ENCODE measurements around the gene GRAMD4.

The GRAMD4 gene

DNA sequence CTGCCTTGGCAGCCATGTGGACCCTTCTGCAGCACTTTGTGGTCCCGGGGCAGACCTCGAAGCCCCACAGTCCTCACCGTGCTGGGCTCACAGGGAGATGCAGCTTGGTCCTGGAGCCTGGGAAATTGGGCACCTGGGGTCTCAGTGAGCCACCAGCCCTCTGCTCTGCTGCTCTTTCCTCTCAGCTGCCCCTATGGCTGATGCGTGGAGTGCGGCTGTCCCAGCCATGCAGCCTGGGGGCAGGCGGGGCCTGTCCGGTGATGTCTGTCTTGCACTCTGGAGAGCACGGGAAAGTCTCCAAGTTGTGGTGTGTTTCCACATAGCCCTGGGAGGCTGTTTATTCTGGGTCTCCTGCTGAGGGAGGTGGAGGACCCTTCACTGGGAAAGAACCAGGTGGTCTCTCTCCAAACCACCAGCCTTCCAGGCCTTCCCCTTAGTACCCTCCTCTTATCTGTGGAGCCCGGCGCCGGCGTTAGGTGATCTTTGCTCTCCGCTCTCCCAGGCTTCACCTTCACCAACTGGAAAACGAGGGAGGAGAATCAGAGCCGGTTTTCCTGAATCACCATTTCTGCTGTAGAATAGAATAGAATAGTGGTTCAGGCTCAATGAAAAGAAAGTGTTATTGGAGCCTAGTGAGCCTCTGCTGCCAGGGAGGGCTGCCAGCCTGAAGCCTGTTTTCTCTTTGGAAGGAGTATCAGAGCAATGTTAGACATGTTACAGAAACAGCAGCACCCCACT is 41.2 kb upstream of the GRAMD4 start:
- no peaks in the 10 kb centered on the region for H3K36me3 Mint-ChIP-seq
- ATAC-seq (ENCODE audit: low read depth) (no peak), DNase-seq (ENCODE audit: low spot score in 2 of 2) (no peak)
- H3K4me1 Mint-ChIP-seq, result peaks cover 55% of the 10 kb centered on the region
- peak overlapping the region; percentile 32 for H3K27ac Mint-ChIP-seq
- H3K9me3 Mint-ChIP-seq, result no peaks in the 10 kb centered on the region
- no peaks in the 10 kb centered on the region for H3K27me3 Mint-ChIP-seq
- H3K4me3 Mint-ChIP-seq, result peak overlapping the region; percentile 96

DNA sequence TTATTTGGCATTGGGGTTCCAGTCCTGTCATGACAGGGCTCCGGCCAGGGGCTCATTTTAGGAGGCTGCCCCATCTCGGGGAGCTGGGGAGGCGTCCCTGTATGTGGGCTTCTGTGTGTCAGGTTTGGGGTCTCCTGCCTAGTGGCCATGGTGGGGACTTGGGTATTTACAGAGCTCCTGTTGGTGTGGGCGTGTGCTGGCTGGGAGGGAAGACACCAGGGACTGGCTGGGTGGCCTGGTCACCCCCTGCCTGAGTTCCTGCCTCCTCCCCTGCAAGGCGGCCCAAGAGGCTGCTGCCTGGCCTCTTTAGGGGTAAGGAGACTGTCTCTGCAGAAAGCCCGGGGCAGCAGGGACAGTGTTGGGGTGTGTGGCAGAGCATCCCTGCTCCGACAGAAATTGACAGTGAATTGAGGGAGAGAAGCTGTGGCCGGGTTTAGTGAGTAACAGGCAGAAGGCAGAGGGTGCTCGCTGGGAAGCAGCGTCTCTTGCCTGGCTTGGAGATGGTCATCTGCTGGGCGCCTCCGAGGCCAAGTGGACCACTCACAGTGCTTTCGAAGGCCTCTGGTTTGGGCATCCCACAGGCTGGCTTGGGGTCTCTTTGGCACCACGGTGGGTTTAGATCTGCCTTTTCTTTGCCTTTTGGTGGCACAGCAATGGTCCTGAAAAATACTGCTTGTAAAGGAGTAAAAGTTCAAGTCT is 40.3 kb upstream of the GRAMD4 start:
- ATAC-seq (ENCODE audit: low read depth), result no peak
- H3K36me3 Mint-ChIP-seq, result no peaks in the 10 kb centered on the region
- no peak for DNase-seq (ENCODE audit: low spot score in 2 of 2)
- peaks cover 58% of the 10 kb centered on the region for H3K4me1 Mint-ChIP-seq
- no peaks in the 10 kb centered on the region for H3K27me3 Mint-ChIP-seq
- H3K4me3 Mint-ChIP-seq, result peak overlapping the region; percentile 96
- H3K27ac Mint-ChIP-seq, result no peak overlapping the region
- H3K9me3 Mint-ChIP-seq, result no peaks in the 10 kb centered on the region

DNA sequence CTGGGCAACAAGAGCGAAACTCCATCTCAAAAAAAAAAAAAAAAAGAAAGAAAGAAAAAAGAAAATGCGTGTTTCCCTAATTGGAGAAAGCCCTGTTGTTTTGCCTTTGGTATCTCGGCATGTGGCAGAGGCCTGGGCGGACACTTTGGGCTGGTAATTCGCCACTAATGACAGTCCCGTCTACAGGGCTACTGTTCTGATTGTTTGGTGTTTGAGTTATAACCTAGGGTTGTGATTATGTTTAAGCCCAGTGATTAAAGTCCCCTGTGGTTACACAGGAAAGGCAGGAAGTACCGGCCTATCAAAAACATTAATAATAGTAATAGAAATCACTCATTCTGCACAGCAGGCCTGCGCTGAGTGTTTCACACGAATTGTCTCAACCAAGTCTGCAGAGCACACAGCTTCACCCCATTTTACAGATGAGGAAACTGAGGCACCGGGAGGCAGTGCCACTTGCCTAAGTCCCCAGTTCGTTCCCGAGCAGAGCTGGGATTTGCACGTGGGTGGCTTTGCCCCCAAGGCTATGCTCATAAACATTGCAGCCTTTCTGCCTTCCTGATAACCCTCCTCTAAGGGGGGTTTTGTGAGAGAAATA is 39.1 kb upstream of the GRAMD4 start:
- Mint-ChIP-seq H3K27me3 (no peaks in the 10 kb centered on the region), H3K27ac (no peak overlapping the region), H3K4me3 (peak overlapping the region; percentile 52), H3K9me3 (no peaks in the 10 kb centered on the region), H3K4me1 (peaks cover 49% of the 10 kb centered on the region), H3K36me3 (no peaks in the 10 kb centered on the region)
- ATAC-seq (ENCODE audit: low read depth), result no peak
- DNase-seq (ENCODE audit: low spot score in 2 of 2), result no peak

DNA sequence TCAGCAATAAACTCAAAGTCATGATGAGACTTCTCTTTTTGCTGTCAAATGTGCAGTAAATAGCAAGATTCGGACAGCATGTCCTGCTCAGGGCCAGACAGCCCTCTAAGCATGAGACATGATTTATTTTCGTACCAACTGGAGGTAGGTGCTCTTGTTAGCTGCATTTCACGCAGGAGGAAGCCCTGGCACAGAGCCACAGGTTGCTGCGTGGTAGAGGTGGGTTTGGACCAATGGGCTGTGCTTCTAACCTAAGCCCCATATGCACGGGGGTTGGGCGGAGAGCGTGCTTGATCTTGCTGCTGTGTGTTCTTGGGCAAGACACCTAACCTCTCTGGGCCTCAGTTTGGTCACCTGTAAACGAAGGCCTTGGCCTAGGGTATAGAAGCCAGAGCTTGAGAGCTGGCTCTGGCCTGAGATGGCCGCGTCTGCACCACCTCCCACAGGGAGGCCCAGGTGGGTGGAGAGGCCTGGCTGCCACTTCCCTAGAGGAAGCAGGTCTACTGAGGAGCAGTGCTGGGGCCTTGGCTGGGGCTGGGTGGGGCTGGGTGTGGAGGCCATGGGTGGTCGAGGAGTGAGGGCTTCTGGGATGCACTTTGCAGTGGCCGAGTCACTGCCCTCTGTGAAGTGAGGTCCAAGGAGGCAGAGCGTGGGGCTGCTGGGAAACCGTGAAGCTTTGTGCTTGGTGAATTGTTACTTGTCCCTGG is 38.5 kb upstream of the GRAMD4 start:
- no peak for ATAC-seq (ENCODE audit: low read depth)
- peaks cover 50% of the 10 kb centered on the region for H3K4me1 Mint-ChIP-seq
- no peak overlapping the region for H3K27ac Mint-ChIP-seq

DNA sequence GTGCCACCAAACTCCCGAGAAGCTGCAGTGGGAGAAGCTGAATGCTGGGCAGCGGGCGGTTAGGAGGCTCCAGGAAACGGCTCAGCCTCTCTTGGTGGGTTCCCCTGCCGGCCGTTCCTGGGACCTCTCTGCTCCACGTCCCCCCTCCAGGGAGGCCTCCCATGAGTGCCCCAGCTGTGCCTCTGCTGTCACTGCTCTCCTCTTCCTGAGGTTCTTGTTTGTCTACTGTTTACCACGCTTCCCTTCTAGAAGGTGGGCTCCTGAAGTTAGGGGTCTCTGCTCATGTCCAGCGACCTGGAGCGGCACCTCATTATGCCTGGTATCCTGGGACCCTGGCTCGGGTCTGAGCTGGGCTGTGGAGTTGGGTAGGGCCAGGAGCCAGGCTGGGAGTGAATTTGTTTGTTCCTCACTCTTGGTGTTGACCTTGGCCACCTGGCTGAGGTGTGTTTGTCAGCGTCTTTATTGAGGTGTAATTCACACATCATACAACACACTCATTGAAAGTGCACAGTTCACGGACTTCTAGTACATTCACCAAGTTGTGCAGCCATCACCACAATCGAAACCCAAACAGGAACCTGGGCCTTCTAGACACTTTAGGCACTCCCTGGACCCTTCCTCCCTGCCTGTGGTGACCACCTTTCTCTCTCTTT is 37.8 kb upstream of the GRAMD4 start:
- ATAC-seq (ENCODE audit: low read depth), result no peak
- H3K4me1 Mint-ChIP-seq, result peaks cover 58% of the 10 kb centered on the region
- H3K27me3 Mint-ChIP-seq, result no peaks in the 10 kb centered on the region
- DNase-seq (ENCODE audit: low spot score in 2 of 2), result no peak
- H3K27ac Mint-ChIP-seq, result peak overlapping the region; percentile 60
- peak overlapping the region; percentile 29 for H3K4me3 Mint-ChIP-seq
- H3K36me3 Mint-ChIP-seq, result no peaks in the 10 kb centered on the region
- H3K9me3 Mint-ChIP-seq, result no peaks in the 10 kb centered on the region

More for the DNA sequence above, 38.5 kb upstream of the GRAMD4 start:
- H3K4me3 Mint-ChIP-seq, result peak overlapping the region; percentile 52
- no peaks in the 10 kb centered on the region for H3K27me3 Mint-ChIP-seq
- DNase-seq (ENCODE audit: low spot score in 2 of 2), result no peak
- H3K9me3 Mint-ChIP-seq, result no peaks in the 10 kb centered on the region
- H3K36me3 Mint-ChIP-seq, result no peaks in the 10 kb centered on the region

DNA sequence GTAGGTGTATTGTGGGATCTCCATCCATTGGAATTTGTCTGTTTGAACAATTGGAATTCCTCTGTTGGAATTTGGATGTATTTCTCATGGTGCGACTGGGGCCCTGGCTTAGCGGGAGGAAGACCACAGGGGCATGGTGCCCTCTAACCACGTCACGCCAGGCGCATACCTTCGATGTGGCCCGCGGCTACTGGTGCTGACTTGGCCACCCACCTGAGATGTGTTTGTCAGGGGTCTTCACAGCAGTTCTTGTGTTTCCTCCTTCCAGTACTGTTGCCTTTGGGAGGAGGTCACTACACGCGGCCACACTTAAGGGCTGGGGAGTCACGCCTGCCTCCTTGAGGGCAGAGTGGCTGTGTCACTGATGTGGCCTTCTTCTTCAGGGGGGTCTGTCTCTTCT is 36.6 kb upstream of the GRAMD4 start:
- no peak overlapping the region for H3K27ac Mint-ChIP-seq

DNA sequence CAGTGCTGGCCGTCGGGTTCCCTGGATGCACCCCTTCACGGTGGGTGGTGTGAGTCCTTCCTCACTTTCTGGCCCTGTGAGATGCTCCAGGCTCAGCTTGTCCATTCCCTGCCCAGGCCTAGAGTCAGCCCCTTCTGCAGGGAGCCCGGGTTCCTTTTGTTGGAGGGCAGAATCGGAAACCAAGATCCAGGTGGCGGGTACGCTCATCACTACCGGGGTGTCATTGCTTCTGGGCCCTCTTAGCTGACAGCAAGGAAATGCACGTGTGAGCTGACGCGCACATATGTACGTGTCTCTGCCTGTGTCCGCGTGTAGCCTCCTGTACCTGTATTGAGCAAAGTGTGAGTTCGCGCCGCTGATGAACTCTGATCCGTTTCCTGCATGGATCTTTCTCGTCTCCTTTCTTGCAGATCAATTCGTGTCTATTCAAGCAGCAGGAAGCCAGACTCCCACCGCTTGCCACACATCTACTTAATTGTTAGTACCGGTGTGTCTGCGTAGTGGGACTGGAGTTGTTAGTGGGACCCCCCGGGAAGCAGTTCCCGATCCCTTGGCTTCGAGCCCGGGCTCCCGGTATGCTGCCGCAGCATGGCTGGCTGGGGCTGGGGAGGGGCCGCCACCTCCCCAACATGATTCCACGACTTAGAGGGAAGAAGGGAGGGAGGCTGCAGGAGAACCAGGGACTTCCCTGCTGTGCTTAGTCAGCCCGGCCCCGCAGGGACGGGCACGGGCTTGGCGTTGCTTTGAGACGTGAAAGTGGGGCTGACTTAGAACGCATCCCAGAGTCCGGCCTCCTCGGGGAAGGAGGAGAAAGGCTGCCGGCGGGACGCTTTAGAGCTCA is 35.9 kb upstream of the GRAMD4 start:
- no peak for ATAC-seq (ENCODE audit: low read depth)
- H3K36me3 Mint-ChIP-seq, result no peaks in the 10 kb centered on the region
- H3K27me3 Mint-ChIP-seq, result no peaks in the 10 kb centered on the region
- no peaks in the 10 kb centered on the region for H3K9me3 Mint-ChIP-seq
- peaks cover 57% of the 10 kb centered on the region for H3K4me1 Mint-ChIP-seq
- H3K4me3 Mint-ChIP-seq, result no peak overlapping the region
- H3K27ac Mint-ChIP-seq, result no peak overlapping the region
- DNase-seq (ENCODE audit: low spot score in 2 of 2), result no peak

More for the DNA sequence above, 36.6 kb upstream of the GRAMD4 start:
- H3K4me1 Mint-ChIP-seq, result peaks cover 59% of the 10 kb centered on the region
- H3K9me3 Mint-ChIP-seq, result no peaks in the 10 kb centered on the region
- H3K4me3 Mint-ChIP-seq, result no peak overlapping the region
- no peaks in the 10 kb centered on the region for H3K27me3 Mint-ChIP-seq
- ATAC-seq (ENCODE audit: low read depth) (no peak), DNase-seq (ENCODE audit: low spot score in 2 of 2) (no peak)
- H3K36me3 Mint-ChIP-seq, result no peaks in the 10 kb centered on the region

DNA sequence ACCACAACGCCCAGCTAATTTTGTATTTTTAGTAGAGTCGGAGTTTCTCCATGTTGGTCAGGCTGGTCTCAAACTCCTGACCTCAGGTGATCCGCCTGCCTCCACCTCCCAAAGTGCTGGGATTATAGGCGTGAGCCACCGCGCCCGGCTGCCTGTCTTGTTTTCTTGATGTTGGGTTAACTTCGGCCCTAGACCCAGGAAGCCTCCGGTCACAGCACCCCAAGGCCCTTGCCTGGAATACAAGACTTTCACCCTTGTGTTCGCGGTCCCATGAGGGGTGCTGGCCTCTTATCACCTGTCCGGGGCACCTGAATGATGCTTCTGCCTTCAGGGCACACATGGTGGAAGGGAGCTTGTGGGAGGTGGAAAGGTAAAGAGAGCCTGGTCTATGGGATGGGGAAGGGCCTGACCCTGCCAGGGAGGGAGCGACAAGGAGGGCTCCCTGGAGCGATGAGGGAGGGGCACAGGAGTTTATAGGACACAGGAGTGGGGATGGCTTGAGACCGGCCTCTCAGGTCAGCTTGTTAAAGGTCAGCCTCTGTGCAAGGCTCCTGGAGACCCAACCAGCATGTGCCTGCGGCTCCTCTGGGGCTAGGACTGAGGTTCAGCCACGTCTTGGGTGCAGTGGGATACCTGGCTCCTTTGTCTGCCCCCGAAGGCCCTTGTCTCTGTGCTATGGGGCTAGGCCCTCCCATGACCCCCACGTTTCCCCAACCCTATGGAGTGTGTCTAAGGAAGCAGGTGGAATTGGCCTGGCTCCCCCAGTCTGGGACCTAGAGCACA is 34.7 kb upstream of the GRAMD4 start:
- no peak for DNase-seq (ENCODE audit: low spot score in 2 of 2)
- H3K27me3 Mint-ChIP-seq, result no peaks in the 10 kb centered on the region
- peaks cover 2% of the 10 kb centered on the region for H3K36me3 Mint-ChIP-seq
- no peaks in the 10 kb centered on the region for H3K9me3 Mint-ChIP-seq
- H3K4me3 Mint-ChIP-seq, result no peak overlapping the region
- peak overlapping the region; percentile 58 for H3K27ac Mint-ChIP-seq
- H3K4me1 Mint-ChIP-seq, result peaks cover 53% of the 10 kb centered on the region
- ATAC-seq (ENCODE audit: low read depth), result no peak

DNA sequence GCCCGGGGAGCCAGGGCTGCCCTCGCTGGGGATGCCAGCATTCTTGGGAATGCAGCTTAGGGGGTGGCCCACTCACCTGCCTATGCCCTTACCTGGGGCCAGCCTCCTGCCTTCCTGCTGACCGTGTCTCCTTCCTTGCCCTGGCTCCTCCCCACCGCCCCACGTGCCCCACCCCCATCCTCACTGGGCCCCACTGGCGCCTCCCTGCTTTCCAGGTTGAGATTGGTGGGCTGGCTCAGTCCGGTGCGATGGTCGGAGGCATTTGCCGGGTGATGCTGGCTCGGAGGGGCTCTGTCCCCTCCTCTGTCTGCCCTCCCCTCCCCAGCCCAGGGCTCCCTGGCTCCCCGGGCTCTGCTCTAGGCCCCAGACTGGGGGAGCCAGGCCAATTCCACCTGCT is 34.1 kb upstream of the GRAMD4 start:
- ATAC-seq (ENCODE audit: low read depth), result no peak
- H3K27me3 Mint-ChIP-seq, result no peaks in the 10 kb centered on the region
- H3K9me3 Mint-ChIP-seq, result no peaks in the 10 kb centered on the region
- H3K27ac Mint-ChIP-seq, result peak overlapping the region; percentile 94
- DNase-seq (ENCODE audit: low spot score in 2 of 2), result no peak
- peaks cover 51% of the 10 kb centered on the region for H3K4me1 Mint-ChIP-seq
- H3K36me3 Mint-ChIP-seq, result peaks cover 2% of the 10 kb centered on the region
- no peak overlapping the region for H3K4me3 Mint-ChIP-seq

DNA sequence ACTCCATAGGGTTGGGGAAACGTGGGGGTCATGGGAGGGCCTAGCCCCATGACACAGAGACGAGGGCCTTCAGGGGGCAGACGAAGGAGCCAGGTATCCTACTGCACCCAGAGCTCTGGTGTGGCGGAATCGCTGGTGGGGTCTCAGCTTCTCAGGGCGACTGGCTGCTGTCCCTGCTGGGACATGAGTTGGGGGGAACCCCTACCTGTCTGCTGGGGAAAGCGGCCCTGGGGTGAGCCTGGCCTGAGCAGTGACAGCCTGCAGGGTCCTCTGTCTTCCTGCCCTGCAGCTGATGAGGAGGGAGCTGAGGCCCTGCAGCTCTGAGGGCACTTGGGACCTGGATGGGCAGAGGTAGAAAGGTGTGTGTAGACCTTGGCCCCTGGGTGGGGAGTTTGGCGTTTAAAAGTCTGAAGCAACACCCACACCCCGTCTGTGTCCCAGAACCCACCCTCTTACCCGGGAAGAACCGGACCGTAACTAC is 33.6 kb upstream of the GRAMD4 start:
- ATAC-seq (ENCODE audit: low read depth) (no peak), DNase-seq (ENCODE audit: low spot score in 2 of 2) (no peak)
- Mint-ChIP-seq H3K36me3 (peaks cover 2% of the 10 kb centered on the region), H3K4me3 (peak overlapping the region; percentile 84), H3K27me3 (no peaks in the 10 kb centered on the region), H3K4me1 (peaks cover 46% of the 10 kb centered on the region), H3K27ac (peak overlapping the region; percentile 94), H3K9me3 (no peaks in the 10 kb centered on the region)

DNA sequence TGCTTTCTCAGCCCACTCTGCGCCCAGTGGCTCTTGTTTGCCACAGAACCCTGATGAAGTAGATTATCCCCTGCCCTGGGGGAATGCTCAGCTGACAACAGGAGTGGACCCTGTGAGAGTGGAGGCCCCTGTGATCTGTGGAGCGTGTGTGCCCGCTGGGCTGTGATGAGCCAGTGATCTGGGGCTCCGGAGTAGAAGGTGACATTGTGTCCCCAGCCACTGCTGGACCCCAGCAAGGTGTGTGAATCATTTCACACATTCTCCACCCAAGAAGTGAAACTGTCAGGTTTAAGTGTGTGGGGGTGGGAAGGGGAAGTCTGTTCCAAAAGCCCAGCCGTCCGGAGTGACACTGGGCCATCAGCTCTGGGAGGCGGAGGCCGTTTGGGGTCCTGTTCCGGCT is 33.1 kb upstream of the GRAMD4 start:
- H3K27ac Mint-ChIP-seq, result peak overlapping the region; percentile 94
- H3K27me3 Mint-ChIP-seq, result no peaks in the 10 kb centered on the region
- peak; percentile 52 for ATAC-seq (ENCODE audit: low read depth)
- no peaks in the 10 kb centered on the region for H3K9me3 Mint-ChIP-seq
- H3K4me1 Mint-ChIP-seq, result peaks cover 48% of the 10 kb centered on the region
- no peak for DNase-seq (ENCODE audit: low spot score in 2 of 2)
- H3K4me3 Mint-ChIP-seq, result peak overlapping the region; percentile 84
- H3K36me3 Mint-ChIP-seq, result peaks cover 2% of the 10 kb centered on the region

DNA sequence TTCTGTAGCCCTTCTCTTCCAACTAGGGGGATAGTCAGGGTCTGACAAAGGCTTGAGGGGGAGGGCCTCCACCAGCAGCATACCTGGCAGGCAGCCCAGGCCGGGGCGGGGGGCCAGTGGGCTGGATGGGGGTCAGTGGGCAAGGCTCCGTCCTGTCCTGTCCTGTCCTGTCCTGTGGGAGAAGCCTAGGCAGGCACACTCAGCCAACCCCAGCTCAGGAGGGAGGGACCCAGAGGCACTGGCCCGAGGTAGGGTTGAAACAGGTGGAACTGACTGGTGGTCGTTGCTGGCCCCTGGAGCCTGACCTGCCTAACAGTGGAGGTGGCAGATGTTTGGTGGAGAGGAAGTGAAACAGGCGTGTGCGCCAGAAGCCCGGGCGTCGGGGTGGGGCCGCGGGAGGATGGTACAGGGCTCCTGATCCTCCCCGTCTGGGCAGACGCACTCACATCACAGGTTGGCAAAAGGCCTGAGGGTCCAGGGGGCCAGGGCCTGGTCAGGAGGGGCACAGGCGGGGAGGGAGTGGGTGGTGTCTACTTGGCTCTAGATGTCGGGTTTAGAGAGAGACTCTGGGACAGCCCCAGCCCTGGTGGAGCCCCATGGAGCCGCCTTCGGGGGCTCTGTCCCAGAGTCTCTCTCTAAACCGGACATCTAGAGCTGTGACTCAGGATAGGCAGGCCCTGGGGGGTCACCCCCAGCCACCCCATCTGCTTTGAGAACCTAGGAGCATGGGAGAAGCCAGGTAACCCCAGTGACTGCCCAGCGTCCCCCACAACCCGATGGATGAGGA is 32.5 kb upstream of the GRAMD4 start:
- H3K9me3 Mint-ChIP-seq, result no peaks in the 10 kb centered on the region
- H3K27ac Mint-ChIP-seq, result peak overlapping the region; percentile 94
- DNase-seq (ENCODE audit: low spot score in 2 of 2) (peak; percentile 80 to 85), ATAC-seq (ENCODE audit: low read depth) (peak; percentile 91)
- H3K27me3 Mint-ChIP-seq, result no peaks in the 10 kb centered on the region
- peaks cover 44% of the 10 kb centered on the region for H3K4me1 Mint-ChIP-seq
- H3K36me3 Mint-ChIP-seq, result peaks cover 2% of the 10 kb centered on the region
- H3K4me3 Mint-ChIP-seq, result peak overlapping the region; percentile 84
